Vagina (tissue), 2 donors: ENCODE data around the gene AMZ1. TPM values are rescaled to one million over a fixed set of nuclear protein-coding genes. Genes with fewer than 3 reads are reported as not detected.
"Not testable (repeated sequence)": the region's sequence is repeated elsewhere in the genome, so short reads cannot be mapped to it uniquely, and the experiment has no call there.

Experiments used
- DNase-seq, 2 donors: peaks; one replicate each; pipeline ENCODE4 v3.0.0-alpha.2; 2017; ENCODE audit errors: extremely low spot score in 2 of 2
- H3K27ac ChIP-seq: fragments of 200-600 bp; sonication (generic); one replicate; pipeline ENCODE4 v1.5.1; 2019
- H3K27me3 ChIP-seq: fragments of 200-600 bp; sonication (generic); one replicate; pipeline ENCODE4 v1.5.1; 2019
- H3K36me3 ChIP-seq, 2 donors: fragments of 200-600 bp; sonication (generic); one replicate each; pipeline ENCODE4 v1.5.1; 2017 to 2019
- H3K4me1 ChIP-seq: fragments of 200-600 bp; sonication (generic); one replicate; pipeline ENCODE4 v1.5.1; 2019
- H3K4me3 ChIP-seq, 2 donors: fragments of 200-600 bp; sonication (generic); 1 replicate in 1 of 2; 2 replicates in 1 of 2; pipeline ENCODE4 v1.5.1; 2016 to 2019
- H3K9me3 ChIP-seq: fragments of 200-600 bp; sonication (generic); one replicate; pipeline ENCODE4 v1.5.1; 2019
- POLR2A ChIP-seq, 2 donors: fragments of 450-650 bp; IDR thresholded peaks; one replicate each; pipeline ENCODE4 v1.6.1; 2017; ENCODE audit warnings: antibody characterized with exemption in 2 of 2, mild to moderate bottlenecking in 2 of 2, moderate library complexity in 2 of 2
- POLR2AphosphoS5 ChIP-seq, 2 donors: sonication (generic); formaldehyde crosslinking; IDR thresholded peaks; one replicate each; pipeline ENCODE4 v1.9.0; 2017; ENCODE audit warnings: antibody characterized with exemption in 2 of 2, mild to moderate bottlenecking in 2 of 2, low read depth in 1 of 2; ENCODE audit not compliant: insufficient read depth in 1 of 2
- intact Hi-C: fragments of 100-400 bp; cut with DNase I; formaldehyde crosslinking; loops from one replicate; pipeline ENCODE4 v1.15.1; 2023
- total RNA-seq: library from RNA; depleted of rRNA; stranded (reverse); fragments of >200 nt; gene quantifications from one replicate; pipeline ENCODE4 v1.2.3, GENCODE V29; 2016
- TF ChIP-seq, protein P1 (sequence below), 3 experiments: fragments of 450-650 bp in 2 of 3; fragments of 200-600 bp in 1 of 3; sonication (generic) in 1 of 3; IDR thresholded peaks; one replicate each; pipeline ENCODE4 v1.5.1; 2017 to 2019; ENCODE audit warnings: antibody characterized with exemption in 3 of 3, mild to moderate bottlenecking in 2 of 3, moderate library complexity in 2 of 3

The AMZ1 gene
- total RNA-seq, 1 donor from 2014 or later = 1.2 TPM

GRCh38 chr7:2737771-2738540 is 50.0 kb downstream of the AMZ1 start:
- Histone ChIP-seq H3K27me3 (no peaks in the 10 kb centered on the region), H3K4me3 (no peak overlapping the region), H3K4me1 (peaks cover 26% of the 10 kb centered on the region), H3K27ac (no peak overlapping the region), H3K9me3 (no peaks in the 10 kb centered on the region), H3K36me3 (no peaks in the 10 kb centered on the region)
- peak in 1 of 2 donors; percentile 28 for TF ChIP-seq POLR2AphosphoS5 (IDR thresholded peaks at IDR 0.05; ENCODE audit: insufficient read depth in 1 of 2, low read depth in 1 of 2)
- TF ChIP-seq POLR2A (IDR thresholded peaks at IDR 0.05) = no peak
- DNase-seq = no peak
- intact Hi-C loops = no loop called here

- TF ChIP-seq POLR2AphosphoS5 (IDR thresholded peaks at IDR 0.05; ENCODE audit: insufficient read depth in 1 of 2, low read depth in 1 of 2) = no peak
- no peak overlapping the region for H3K27ac ChIP-seq
- H3K4me1 ChIP-seq = peaks cover 16% of the 10 kb centered on the region
- intact Hi-C loops = no loop called here
- H3K4me3 ChIP-seq = no peak overlapping the region
- no peaks in the 10 kb centered on the region for H3K27me3 ChIP-seq
- no peaks in the 10 kb centered on the region for H3K36me3 ChIP-seq
- DNase-seq = no peak
- H3K9me3 ChIP-seq = no peaks in the 10 kb centered on the region
Observed at GRCh38 chr7:2738766-2739549, 51.0 kb downstream of the AMZ1 start.

DNA sequence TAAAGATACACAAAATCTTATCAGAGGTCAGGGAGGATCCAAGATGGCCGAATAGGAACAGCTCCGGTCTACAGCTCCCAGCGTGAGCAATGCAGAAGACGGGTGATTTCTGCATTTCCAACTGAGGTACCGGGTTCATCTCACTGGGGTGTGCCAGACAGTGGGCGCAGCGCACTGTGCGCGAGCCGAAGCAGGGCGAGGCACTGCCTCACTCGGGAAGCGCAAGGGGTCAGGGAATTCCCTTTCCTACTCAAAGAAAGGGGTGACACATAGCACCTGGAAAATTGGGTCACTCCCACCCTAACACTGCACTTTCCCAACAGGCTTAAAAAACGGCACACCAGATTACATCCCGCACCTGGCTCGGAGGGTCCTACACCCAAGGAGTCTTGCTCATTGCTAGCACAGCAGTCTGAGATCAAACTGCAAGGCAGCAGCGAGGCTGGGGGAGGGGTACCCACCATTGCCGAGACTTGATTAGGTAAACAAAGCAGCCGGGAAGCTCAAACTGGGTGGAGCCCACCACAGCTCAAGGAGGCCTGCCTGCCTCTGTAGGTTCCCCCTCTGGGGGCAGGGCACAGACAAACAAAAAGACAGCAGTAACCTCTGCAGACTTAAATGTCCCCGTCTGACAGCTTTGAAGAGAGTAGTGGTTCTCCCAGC is 55.7 kb downstream of the AMZ1 start:
- DNase-seq, H3K4me1 ChIP-seq, H3K27ac ChIP-seq, intact Hi-C loops, H3K36me3 ChIP-seq, H3K27me3 ChIP-seq, H3K4me3 ChIP-seq, H3K9me3 ChIP-seq: not testable (repeated sequence)

GRCh38 chr7:2748684-2749083 is 60.7 kb downstream of the AMZ1 start:
- H3K4me1 ChIP-seq, H3K4me3 ChIP-seq, H3K27ac ChIP-seq, H3K36me3 ChIP-seq, H3K27me3 ChIP-seq, DNase-seq, H3K9me3 ChIP-seq, intact Hi-C loops: not testable (repeated sequence)

- intact Hi-C loops = no loop called here
- H3K4me1 ChIP-seq = no peaks in the 10 kb centered on the region
- no peak overlapping the region for H3K4me3 ChIP-seq
- H3K36me3 ChIP-seq = no peaks in the 10 kb centered on the region
- TF ChIP-seq, protein P1, sequence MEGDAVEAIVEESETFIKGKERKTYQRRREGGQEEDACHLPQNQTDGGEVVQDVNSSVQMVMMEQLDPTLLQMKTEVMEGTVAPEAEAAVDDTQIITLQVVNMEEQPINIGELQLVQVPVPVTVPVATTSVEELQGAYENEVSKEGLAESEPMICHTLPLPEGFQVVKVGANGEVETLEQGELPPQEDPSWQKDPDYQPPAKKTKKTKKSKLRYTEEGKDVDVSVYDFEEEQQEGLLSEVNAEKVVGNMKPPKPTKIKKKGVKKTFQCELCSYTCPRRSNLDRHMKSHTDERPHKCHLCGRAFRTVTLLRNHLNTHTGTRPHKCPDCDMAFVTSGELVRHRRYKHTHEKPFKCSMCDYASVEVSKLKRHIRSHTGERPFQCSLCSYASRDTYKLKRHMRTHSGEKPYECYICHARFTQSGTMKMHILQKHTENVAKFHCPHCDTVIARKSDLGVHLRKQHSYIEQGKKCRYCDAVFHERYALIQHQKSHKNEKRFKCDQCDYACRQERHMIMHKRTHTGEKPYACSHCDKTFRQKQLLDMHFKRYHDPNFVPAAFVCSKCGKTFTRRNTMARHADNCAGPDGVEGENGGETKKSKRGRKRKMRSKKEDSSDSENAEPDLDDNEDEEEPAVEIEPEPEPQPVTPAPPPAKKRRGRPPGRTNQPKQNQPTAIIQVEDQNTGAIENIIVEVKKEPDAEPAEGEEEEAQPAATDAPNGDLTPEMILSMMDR (IDR thresholded peaks at IDR 0.05) = no peak
- no peak for DNase-seq
- no peak overlapping the region for H3K27ac ChIP-seq
- H3K27me3 ChIP-seq = no peaks in the 10 kb centered on the region
- H3K9me3 ChIP-seq = no peaks in the 10 kb centered on the region
Observed at GRCh38 chr7:2750004-2750407, 62.0 kb downstream of the AMZ1 start.

DNA sequence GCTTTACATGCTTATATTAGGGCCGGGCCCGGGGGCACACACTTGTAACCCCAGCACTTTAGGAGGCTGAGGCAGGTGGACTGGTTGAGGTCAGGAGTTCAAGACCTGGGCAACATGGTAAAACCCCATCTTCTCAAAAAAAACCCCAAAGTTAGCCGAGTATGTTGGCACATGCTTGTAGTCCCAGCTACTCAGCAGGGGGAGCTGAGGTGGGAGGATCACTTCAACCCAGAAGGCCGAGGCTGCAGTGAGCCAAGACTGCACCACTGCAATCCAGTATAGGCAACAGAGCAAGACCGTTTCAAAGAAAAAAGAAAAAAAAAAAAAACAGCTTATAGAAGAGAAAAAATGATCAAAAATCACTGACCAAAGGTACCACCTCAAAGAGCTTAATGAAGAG is 63.1 kb downstream of the AMZ1 start:
- no peaks in the 10 kb centered on the region for H3K27me3 ChIP-seq
- no peaks in the 10 kb centered on the region for H3K4me1 ChIP-seq
- no peak overlapping the region for H3K27ac ChIP-seq
- TF ChIP-seq POLR2AphosphoS5 (IDR thresholded peaks at IDR 0.05; ENCODE audit: insufficient read depth in 1 of 2, low read depth in 1 of 2) = no peak
- TF ChIP-seq, protein P1 (IDR thresholded peaks at IDR 0.05) = no peak
- TF ChIP-seq POLR2A (IDR thresholded peaks at IDR 0.05) = no peak
- no peaks in the 10 kb centered on the region for H3K9me3 ChIP-seq
- intact Hi-C loops = no loop called here
- no peak for DNase-seq
- H3K4me3 ChIP-seq = no peak overlapping the region
- H3K36me3 ChIP-seq = no peaks in the 10 kb centered on the region

- peaks cover 13% of the 10 kb centered on the region for H3K4me1 ChIP-seq
- intact Hi-C loops = no loop called here
- H3K9me3 ChIP-seq = no peaks in the 10 kb centered on the region
- H3K27me3 ChIP-seq = no peaks in the 10 kb centered on the region
- no peak overlapping the region for H3K27ac ChIP-seq
- no peaks in the 10 kb centered on the region for H3K36me3 ChIP-seq
- no peak overlapping the region for H3K4me3 ChIP-seq
- DNase-seq = peak in 1 of 2 donors; percentile 4
- TF ChIP-seq POLR2AphosphoS5 (IDR thresholded peaks at IDR 0.05; ENCODE audit: insufficient read depth in 1 of 2, low read depth in 1 of 2) = no peak
- TF ChIP-seq POLR2A (IDR thresholded peaks at IDR 0.05) = no peak
- TF ChIP-seq, protein P1 (IDR thresholded peaks at IDR 0.05) = no peak
Observed at GRCh38 chr7:2753148-2753547, 65.1 kb downstream of the AMZ1 start.
